ENCODE measurements around the gene MGMT. TPM values are rescaled to one million over a fixed set of nuclear protein-coding genes. Genes with fewer than 3 reads are reported as not detected.

MGMT gene
- total RNA-seq, 3 donors from 2014 or later = 34.1 to 57.8 (median 46.7) TPM

GRCh38 chr10:129507216-129507889 lies 40.3 kb downstream of the MGMT start:
- no peaks in the 10 kb centered on the region for H3K4me1 ChIP-seq
- TF ChIP-seq POLR2AphosphoS5 (IDR thresholded peaks at IDR 0.05) (no peak), POLR2A (IDR thresholded peaks at IDR 0.05) (no peak)
- H3K9me3 ChIP-seq = peaks cover 0 to 5% of the 10 kb centered on the region in 2 donors
- no peak overlapping the region for H3K4me3 ChIP-seq
- DNase-seq (ENCODE audit: low spot score in 2 of 2) = no peak
- no peaks in the 10 kb centered on the region for H3K27me3 ChIP-seq
- H3K27ac ChIP-seq = no peak overlapping the region
- no peaks in the 10 kb centered on the region for H3K36me3 ChIP-seq
- intact Hi-C loops (cut with DNase I; ENCODE audit: low total_unique reads) = no loop called here

DNA sequence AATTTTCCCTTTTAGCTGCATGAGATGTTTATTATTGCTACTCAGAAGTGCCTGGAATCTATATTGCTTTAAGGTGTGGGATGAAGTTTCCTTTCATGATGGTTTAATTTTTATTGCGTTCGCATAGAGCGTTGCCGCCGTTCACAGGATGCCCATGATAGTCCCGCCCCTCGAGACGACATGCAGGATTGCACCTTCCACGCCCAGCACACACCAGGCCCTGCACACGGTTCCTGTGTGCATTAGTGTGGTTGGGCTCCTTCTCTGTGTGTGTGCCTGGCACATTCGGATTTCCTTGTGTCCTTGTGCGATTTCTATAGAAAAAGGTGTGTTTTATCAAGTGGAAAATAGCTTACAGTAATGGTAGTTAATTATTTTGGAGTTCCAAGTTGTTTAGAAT lies 42.1 kb downstream of the MGMT start:
- TF ChIP-seq POLR2A (IDR thresholded peaks at IDR 0.05) = no peak
- TF ChIP-seq, protein P1, sequence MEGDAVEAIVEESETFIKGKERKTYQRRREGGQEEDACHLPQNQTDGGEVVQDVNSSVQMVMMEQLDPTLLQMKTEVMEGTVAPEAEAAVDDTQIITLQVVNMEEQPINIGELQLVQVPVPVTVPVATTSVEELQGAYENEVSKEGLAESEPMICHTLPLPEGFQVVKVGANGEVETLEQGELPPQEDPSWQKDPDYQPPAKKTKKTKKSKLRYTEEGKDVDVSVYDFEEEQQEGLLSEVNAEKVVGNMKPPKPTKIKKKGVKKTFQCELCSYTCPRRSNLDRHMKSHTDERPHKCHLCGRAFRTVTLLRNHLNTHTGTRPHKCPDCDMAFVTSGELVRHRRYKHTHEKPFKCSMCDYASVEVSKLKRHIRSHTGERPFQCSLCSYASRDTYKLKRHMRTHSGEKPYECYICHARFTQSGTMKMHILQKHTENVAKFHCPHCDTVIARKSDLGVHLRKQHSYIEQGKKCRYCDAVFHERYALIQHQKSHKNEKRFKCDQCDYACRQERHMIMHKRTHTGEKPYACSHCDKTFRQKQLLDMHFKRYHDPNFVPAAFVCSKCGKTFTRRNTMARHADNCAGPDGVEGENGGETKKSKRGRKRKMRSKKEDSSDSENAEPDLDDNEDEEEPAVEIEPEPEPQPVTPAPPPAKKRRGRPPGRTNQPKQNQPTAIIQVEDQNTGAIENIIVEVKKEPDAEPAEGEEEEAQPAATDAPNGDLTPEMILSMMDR (IDR thresholded peaks at IDR 0.05) = no peak
- no peak for TF ChIP-seq POLR2AphosphoS5 (IDR thresholded peaks at IDR 0.05)
- Histone ChIP-seq H3K9me3 (peaks cover 0 to 5% of the 10 kb centered on the region in 2 donors), H3K27ac (no peak overlapping the region), H3K27me3 (no peaks in the 10 kb centered on the region), H3K4me3 (no peak overlapping the region), H3K36me3 (no peaks in the 10 kb centered on the region), H3K4me1 (no peaks in the 10 kb centered on the region)
- DNase-seq (ENCODE audit: low spot score in 2 of 2) = no peak
- intact Hi-C loops (cut with DNase I; ENCODE audit: low total_unique reads) = no loop called here

- H3K4me1 ChIP-seq = no peaks in the 10 kb centered on the region
- H3K27me3 ChIP-seq = no peaks in the 10 kb centered on the region
- peaks cover 0 to 5% of the 10 kb centered on the region in 2 donors for H3K9me3 ChIP-seq
- H3K36me3 ChIP-seq = no peaks in the 10 kb centered on the region
- no peak for DNase-seq (ENCODE audit: low spot score in 2 of 2)
- H3K4me3 ChIP-seq = no peak overlapping the region
- intact Hi-C loops (cut with DNase I; ENCODE audit: low total_unique reads) = no loop called here
- no peak overlapping the region for H3K27ac ChIP-seq
- no peak for TF ChIP-seq POLR2AphosphoS5 (IDR thresholded peaks at IDR 0.05)
- TF ChIP-seq POLR2A (IDR thresholded peaks at IDR 0.05) = no peak
Observed at GRCh38 chr10:129509835-129510234, 42.8 kb downstream of the MGMT start.

DNA sequence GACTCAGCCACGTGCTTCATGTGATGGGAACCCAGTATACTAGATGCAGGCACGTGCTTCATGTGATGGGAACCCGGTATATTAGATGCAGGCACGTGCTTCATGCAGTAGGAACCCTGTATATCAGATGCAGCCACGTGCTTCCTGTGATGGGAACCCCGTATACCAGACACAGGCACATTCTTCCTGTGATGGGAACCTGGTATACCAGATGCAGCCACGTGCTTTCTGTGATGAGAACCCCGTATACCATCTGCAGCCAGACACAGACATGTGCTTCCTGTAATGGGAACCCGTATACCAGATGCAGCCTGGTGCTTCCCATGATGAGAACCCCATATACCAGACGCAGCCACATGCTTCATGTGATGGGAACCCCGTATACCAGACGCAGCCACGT lies 44.0 kb downstream of the MGMT start:
- TF ChIP-seq, protein P1 (IDR thresholded peaks at IDR 0.05) = no peak
- TF ChIP-seq POLR2AphosphoS5 (IDR thresholded peaks at IDR 0.05) (no peak), POLR2A (IDR thresholded peaks at IDR 0.05) (no peak)
- H3K9me3 ChIP-seq = peaks cover 0 to 5% of the 10 kb centered on the region in 2 donors
- no peak overlapping the region for H3K4me3 ChIP-seq
- H3K36me3 ChIP-seq = no peaks in the 10 kb centered on the region
- H3K27me3 ChIP-seq = no peaks in the 10 kb centered on the region
- H3K4me1 ChIP-seq = no peaks in the 10 kb centered on the region
- intact Hi-C loops (cut with DNase I; ENCODE audit: low total_unique reads) = no loop called here
- H3K27ac ChIP-seq = no peak overlapping the region
- no peak for DNase-seq (ENCODE audit: low spot score in 2 of 2)

DNA sequence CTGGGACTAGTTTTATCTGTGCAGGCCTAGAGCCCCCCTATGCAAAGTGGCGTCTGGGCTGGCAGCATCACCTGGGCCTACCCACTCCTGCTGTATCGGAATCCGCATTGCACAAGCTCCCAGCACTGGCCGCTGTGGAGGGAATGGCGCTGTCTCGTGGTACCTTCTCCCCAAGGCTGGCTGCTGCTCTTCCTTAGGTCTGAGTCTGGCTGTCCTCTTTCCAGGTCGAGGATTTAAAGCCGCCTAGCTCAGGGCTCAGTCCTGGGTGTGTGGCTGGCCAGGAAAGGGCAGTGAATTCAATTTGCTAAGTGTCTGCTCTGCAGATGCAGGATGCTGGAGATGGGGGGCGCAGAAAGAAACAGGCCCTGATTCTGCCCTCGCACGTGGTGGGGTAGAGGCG lies 44.7 kb downstream of the MGMT start:
- Histone ChIP-seq H3K4me3 (no peak overlapping the region), H3K4me1 (no peaks in the 10 kb centered on the region), H3K27me3 (no peaks in the 10 kb centered on the region), H3K27ac (no peak overlapping the region), H3K36me3 (no peaks in the 10 kb centered on the region), H3K9me3 (peaks cover 0 to 5% of the 10 kb centered on the region in 2 donors)
- DNase-seq (ENCODE audit: low spot score in 2 of 2) = no peak
- intact Hi-C loops (cut with DNase I; ENCODE audit: low total_unique reads) = no loop called here
- TF ChIP-seq, protein P1 (IDR thresholded peaks at IDR 0.05) = no peak
- no peak for TF ChIP-seq POLR2AphosphoS5 (IDR thresholded peaks at IDR 0.05)
- TF ChIP-seq POLR2A (IDR thresholded peaks at IDR 0.05) = no peak

DNA sequence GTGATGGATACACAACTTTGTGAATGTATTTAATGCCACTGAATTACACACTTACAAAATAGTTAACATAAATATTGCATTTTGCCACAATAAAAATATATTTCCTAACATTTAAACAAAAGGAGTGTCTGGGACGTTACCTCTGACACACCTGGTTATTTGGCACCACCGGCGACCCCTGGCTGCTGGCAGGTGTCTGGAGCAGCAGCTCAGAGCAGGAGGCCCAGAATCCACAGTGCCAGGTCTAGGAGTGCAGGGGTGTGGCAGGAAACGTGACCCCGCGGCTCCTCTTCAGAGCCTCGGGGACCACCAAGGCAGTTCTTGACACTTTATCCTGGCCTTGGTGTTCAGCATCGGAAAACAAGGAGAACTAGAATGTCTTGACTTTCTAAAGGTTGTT lies 46.3 kb downstream of the MGMT start:
- DNase-seq (ENCODE audit: low spot score in 2 of 2) = no peak
- H3K36me3 ChIP-seq = no peaks in the 10 kb centered on the region
- no peaks in the 10 kb centered on the region for H3K4me1 ChIP-seq
- intact Hi-C loops (cut with DNase I; ENCODE audit: low total_unique reads) = no loop called here
- H3K9me3 ChIP-seq = no peaks in the 10 kb centered on the region
- H3K27ac ChIP-seq = no peak overlapping the region
- no peak for TF ChIP-seq POLR2A (IDR thresholded peaks at IDR 0.05)
- TF ChIP-seq, protein P1 (IDR thresholded peaks at IDR 0.05) = no peak
- TF ChIP-seq POLR2AphosphoS5 (IDR thresholded peaks at IDR 0.05) = no peak
- H3K27me3 ChIP-seq = no peaks in the 10 kb centered on the region
- no peak overlapping the region for H3K4me3 ChIP-seq
